22Rv1 (cell line): ENCODE data around the gene IQCB1.

Experiments
- ZFX ChIP-seq: fragments of 450-650 bp; IDR thresholded peaks from 2 replicates; pipeline ENCODE4 v1.6.1; 2017; ENCODE audit warnings: antibody characterized with exemption, borderline replicate concordance
- TF ChIP-seq, protein P1 (sequence below): fragments of 450-650 bp; IDR thresholded peaks from 2 replicates; pipeline ENCODE4 v1.5.1; 2017; ENCODE audit warnings: mild to moderate bottlenecking

DNA sequence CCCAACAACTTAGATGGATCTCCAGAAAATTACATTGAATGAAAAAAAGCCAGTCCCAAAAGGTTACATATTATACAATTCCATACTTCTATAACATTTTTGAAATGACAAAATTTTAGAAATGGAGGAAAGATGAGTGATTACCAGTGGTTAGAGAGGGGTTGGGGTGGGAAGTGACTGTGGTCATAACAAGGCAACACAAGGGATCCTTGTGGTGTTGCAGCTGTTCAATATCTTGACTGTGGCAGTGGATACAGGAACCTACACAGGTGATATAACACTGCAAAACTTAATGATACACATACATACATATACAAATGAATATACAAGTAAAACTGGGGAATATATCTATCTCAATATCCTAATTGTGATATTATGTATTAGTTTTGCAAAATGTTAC, 95.0 kb downstream of the IQCB1 start:
- TF ChIP-seq, protein P1, sequence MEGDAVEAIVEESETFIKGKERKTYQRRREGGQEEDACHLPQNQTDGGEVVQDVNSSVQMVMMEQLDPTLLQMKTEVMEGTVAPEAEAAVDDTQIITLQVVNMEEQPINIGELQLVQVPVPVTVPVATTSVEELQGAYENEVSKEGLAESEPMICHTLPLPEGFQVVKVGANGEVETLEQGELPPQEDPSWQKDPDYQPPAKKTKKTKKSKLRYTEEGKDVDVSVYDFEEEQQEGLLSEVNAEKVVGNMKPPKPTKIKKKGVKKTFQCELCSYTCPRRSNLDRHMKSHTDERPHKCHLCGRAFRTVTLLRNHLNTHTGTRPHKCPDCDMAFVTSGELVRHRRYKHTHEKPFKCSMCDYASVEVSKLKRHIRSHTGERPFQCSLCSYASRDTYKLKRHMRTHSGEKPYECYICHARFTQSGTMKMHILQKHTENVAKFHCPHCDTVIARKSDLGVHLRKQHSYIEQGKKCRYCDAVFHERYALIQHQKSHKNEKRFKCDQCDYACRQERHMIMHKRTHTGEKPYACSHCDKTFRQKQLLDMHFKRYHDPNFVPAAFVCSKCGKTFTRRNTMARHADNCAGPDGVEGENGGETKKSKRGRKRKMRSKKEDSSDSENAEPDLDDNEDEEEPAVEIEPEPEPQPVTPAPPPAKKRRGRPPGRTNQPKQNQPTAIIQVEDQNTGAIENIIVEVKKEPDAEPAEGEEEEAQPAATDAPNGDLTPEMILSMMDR: no peak
- TF ChIP-seq ZFX: no peak
